GM19438 (cell line): Measurements from ENCODE around the gene DNAAF5.
"Not testable (repeated sequence)": the region's sequence is repeated elsewhere in the genome, so short reads cannot be mapped to it uniquely, and the experiment has no call there.

Experiments
- ATAC-seq: cut with Tn5 transposase; IDR thresholded peaks from one replicate; pipeline ENCODE4 v1.9.1; 2021; ENCODE audit warnings: low read depth; ENCODE audit not compliant: unreplicated experiment

DNAAF5 gene

DNA sequence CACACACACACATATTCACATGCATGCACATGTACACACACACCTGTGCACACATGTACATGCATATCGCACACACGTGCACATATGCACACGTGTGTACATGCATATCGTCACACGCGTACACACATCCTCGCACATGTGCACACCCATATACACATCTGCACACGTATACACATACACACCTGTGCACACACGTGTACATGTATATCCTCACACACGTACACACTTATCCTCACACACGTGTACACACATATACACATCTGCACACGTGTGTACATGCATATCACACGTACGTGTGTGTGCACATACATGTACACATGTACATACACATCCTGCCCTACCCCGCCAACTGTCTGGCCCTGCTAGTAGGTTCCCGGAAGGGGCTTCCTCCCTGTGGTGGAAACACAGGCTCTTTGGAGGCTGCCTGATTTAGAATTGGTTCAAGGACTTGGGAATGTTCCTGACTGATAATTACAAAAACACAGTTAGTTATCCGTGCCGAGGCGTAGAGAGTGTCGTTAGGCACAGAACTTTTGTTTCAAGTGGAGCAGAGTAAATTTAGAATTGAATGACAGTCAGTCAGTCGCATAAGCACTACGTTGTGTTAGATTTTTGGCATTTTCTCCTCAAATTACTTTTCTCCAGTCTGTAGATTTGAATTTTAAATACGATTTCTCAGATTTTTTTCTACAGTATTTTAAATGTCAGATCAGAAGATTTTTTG is 19.1 kb downstream of the DNAAF5 start:
- no peak for ATAC-seq

DNA sequence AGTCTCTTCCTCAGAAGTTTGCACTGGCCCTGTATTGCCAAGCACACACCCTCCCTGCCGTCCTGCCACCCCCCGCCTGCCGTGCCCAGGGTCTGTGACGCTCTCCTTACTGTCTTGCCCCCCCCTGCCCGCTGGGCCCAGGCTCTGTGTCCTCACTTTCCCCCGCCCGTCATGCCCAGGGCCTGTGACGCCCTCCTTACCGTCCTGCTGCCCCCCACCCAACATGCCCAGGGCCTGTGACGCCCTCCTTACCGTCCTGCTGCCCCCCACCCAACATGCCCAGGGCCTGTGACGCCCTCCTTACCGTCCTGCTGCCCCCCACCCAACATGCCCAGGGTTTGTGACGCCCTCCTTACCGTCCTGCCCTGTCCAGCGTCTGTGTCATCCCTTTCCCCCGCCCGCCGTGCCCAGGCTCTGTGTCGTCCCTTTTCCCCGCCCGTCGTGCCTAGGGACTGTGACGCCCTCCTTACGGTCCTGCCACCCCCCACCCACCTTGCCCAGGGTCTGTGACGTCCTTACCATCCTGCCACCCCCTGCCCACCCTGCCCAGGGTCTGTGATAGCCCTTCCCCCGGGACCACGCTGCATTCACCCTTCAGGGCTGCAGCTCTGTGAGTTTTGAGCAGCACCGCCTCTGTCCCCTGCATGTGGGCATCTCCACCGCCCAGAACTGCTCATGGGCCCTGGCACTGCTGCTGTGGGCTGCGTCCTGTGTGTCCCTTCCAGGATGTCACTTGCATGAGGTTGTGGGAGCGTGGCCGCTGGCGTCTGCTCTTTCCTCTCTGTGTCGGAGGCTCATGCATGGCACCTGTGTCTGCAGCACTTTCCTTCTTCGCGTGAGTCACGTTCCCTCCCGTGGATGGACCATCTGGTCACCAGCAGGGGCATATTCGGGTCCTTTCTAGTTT is 19.9 kb downstream of the DNAAF5 start:
- no peak for ATAC-seq

DNA sequence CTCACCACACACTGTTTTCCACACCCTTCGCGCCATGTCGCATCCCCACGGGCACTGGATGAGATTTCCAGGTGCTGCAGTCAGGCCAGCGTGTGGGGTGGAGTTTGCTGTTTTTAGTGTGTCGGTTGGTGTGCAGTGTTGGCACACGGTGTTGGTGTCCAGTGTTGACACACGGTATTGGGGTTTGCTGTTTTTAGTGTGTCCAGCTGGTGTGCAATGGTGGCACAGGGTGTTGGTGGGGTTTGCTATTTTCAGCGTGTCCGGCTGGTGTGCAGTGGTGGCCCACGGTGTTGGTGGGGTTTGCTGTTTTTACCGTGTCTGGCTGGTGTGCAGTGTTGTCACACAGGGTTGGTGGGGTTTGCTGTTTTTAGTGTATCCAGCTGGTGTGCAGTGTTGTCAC is 20.7 kb downstream of the DNAAF5 start:
- no peak for ATAC-seq

DNA sequence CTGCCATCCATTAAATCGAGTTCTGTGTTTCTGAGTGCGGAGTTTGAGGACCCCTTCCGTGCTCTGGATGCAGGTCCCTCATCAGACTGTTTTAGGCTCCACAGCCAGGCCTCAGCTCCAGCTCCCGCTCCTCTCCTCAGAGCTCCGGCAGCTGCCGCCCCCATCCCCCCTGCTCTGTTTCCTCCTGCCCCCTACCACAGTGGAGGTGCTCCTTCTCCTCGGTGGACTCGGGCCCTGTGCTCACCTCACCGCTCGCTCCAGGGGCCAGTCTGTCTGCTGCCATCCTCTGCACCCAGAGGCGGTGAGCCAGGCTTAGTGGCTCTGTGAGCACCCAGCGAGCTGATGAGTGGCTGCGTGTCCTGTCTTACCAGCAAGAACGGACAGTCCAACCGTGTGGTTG is 21.9 kb downstream of the DNAAF5 start:
- ATAC-seq = no peak

DNA sequence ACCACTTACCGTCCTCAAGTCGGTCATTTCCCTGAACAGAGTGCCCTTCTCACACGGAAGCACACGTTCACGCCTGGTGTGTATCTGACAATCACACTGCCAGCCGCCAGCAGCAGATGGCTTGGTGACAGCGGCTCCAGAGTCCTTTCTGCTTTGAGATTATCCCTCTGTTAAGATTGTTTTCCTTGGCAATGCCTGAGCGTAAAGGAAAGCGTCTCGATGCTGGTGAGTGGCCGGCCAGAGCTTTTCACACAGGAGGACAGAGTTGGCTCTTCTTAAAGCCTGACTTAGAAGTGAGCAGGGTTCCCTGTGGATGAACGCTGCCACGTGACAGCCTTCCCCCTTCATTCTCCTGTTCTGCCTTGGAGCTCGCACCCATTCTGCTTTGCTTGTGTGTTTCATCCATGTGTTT is 22.6 kb downstream of the DNAAF5 start:
- ATAC-seq = no peak

DNA sequence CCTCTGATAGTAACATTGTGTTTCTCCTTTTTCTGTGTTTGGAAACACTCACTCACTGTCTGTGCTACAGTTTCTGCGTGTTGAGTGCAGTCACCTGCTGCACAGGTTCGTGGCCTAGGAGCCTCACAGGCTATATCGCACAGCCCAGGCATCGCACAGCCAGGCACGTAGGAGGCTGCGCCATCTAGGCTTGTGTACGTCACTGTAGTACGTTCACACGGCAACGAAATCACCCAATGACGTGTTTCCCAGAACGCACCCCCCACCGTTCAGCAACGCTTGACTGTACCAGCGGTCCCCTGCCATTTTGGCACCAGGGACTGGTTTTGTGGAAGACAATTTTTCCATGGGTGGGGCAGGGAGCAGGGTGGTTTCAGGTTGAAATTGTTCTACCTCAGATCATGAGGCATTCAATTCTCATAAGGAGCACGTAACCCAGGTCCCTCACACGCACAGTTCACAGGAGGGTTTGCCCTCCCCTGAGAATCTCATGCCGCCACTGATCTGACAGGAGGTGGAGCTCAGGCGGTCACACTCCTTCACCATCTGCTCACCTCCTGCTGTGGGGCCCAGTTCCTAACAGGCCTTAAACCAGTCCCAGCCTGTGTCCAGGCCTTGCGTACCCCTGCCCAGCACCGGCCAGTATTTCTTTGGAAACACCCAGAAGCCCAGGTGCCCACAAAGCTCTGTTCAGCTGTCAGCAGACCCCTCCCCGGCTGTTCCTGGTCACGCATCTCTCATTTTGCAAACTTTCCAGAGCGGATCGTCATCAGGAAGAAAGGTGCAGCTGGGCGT is 23.8 kb downstream of the DNAAF5 start:
- ATAC-seq = no peak

DNA sequence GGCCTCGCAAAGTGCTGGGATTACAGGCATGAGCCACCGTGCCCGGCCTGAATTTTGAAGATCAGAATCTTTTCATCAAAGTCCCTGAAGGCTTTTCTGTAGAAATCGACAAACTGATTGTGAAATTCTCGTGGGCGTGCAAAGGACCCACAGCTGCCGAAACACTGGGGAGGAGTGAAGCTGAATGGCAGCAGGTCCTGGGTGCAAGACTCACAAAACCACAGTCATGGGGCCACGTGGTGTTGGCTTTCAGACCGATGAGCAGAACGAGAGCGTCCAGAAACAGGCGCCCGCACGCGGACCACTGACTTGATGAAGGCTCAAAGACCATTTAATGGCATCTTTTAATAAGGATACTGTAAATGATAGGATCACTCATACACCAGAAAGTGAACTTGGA is 25.3 kb downstream of the DNAAF5 start:
- no peak for ATAC-seq

DNA sequence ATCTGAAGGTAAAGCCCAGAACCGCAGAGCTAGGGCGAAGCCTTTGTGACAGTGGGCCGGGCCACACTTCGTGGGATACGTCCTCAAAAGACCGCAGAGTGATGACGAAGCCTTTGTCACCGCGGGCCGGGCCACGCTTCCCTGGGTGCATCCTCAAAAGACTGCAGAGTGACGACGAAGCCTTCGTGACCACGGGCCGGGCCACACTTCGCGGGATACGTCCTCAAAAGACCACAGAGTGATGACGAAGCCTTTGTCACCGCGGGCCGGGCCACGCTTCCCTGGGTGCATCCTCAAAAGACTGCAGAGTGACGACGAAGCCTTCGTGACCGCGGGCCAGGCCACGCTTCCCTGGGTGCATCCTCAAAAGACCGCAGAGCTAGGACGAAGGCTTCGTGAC is 25.8 kb downstream of the DNAAF5 start:
- ATAC-seq = not testable (repeated sequence)

DNA sequence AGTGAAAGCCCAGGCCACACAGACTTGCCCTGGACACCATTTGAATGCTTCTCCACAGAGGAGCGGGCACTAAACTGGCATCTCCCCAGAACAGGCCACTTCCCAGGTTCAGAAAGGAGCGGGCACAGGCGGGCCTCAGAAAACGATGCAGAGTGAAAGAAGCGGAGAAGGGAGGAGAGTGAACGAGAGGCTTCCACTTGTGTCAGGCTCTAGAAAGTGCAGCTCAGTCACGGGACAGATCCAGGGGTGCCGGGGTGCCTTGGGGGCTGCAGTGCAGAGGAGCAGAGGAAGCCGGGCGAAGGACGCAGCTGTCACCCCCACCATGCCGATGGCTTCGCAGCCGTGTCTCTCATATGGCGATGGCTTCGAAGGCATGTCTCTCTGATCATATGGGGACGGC is 26.7 kb downstream of the DNAAF5 start:
- no peak for ATAC-seq

DNA sequence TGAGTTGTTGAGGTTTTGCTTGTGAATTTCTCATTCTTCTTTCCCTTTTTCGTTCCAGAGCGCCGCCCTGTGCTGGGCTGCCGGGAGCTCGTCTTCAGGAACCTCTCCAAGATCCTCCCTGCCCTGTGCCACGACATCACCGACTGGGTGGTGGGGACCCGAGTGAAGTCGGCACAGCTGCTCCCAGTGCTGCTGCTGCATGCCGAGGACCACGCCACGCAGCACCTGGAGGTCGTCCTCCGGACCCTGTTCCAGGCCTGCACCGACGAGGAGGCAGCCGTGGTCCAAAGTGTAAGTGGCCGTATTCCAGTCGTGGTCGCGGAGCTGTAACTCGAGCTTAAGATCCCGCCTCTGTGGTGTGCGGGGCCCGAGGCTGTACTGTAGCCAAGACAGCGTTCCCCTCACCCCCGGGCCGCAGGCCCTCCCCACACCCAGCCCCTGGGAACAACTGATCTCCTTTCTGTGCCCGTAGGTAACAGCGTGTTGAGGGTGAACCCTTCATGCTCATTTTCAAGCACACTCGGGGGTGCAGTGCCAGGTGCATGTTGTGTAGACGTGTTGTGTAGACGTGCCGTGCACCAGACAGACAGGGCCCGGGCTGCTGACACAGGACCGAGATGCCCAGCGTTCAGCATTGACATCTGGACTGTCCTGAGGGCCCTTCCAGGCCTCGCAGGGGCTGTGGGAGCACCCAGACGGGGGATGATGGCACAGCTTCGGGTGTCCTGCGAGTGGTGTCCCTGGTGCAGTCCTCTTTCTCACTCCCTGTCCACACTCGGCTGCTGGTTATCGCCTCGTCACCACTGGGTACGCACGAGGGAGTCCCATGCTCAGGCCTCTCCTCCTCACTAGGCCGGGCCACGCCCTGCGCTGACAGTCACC is 28.3 kb downstream of the DNAAF5 start:
- ATAC-seq = no peak

DNA sequence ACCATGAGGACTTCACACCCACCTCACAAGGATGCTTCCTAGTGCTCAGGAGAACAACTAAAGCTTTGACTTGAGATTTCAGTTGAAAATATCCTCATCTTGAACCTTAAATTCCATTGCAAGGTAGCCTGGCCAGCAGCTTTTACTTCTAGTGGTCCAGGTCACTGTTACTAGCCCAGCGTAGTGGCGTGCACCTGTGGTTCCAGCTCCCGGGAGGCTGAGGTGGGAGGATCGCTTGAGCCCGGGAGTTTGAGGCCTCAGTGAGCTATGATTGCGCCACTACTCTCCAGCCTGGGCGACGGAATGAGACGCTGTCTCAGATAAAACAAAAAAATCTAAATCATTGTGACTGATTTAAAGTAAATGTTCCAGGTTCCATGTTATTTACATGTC is 28.9 kb downstream of the DNAAF5 start:
- no peak for ATAC-seq

DNA sequence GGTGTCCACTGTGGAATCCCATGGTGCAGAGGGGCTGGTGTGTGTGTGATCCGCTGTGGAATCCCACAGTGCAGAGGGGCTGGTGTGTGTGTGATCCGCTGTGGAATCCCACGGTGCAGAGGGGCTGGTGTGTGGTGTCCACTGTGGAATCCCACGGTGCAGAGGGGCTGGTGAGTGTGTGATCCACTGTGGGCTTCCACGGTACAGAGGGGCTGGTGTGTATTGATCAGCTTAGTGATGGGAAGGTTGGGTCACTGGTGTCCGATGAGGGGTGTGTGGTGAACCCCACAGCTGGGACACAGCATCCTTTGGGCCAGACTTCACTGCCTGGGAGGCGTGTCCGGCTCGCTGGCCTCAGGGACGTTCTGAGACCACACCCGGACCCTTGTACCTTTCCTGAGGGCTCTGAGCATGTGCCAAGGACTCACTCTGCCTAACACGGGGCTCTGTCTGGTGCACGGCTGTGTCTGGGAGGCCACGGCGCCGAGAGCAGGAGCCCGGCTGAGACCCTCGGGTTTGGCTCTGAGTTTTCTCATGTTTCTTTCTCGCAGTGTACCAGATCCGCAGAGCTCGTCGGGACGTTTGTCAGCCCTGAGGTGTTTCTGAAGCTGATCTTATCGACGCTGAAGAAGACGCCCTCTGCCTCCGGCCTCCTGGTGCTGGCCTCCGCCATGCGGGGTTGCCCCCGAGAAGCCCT is 29.9 kb downstream of the DNAAF5 start:
- no peak for ATAC-seq

DNA sequence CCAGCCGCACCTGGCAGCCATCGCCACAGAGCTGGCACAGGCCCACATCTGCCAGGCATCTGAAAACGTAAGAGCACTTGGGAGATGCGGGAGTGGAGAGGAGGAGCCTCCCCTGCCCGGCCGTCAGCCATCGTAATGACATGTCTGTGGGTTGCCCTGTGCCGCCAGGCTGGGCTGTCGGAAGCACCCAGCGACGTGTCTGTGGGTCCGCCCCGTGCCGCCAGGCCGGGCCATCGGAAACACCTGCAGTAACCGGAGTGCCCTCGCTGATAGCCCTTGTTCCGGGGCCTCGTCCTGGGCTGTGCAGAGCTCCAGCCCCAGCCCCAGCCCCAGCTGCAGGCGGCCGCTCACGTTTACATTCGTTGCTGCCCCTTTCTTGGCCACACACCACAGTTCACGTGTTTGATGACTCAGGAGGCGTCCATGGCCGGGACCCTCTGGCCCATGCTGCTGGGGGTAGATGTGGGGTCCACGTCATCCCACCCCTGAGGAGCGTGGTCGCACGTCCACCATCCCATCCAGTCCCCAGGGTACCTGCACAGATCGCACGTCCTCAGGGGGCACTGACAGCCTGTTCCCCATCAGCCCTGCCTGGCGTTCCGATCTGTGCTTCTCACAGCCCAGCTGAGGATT is 30.5 kb downstream of the DNAAF5 start:
- no peak for ATAC-seq

DNA sequence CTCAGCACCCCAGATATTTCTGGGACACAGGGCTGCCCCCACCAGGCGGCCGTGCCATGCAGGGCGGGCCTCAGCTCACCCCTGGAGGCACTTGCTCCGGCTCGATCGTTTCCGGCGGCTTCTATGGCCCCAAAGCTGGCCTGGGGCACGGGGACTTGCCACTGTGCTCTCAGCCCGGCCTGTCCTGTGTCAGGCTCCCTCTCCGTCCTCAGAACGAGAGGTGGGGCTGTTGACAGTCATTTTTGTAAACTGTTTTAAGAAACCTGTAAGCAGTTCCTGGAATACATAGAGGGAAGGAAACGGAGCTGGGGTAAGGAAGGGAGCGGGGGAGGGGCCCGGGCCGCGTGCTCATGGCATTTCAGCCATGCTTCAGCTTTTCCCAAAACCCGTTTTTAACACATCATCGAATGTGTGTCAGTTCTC is 31.3 kb downstream of the DNAAF5 start:
- no peak for ATAC-seq

DNA sequence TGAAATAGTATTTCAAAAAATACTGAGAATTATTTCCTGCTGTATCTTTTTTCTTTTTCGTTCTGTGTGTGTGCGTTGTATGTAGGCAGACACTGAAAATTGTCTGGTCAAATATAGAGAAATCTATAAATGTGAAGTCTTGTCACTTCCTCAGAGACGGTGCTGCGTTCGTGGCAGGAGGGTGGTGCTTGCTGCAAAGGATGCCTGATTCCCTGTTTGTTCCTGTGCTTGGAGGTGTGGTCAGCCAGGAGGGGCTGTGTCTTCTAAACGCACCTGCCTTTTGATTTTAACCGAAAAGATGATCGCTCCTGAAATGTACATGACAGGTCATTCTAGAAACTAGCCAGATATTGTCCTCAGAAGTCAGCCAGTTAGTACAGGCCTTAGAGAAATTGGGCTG is 33.1 kb downstream of the DNAAF5 start:
- ATAC-seq = no peak

DNA sequence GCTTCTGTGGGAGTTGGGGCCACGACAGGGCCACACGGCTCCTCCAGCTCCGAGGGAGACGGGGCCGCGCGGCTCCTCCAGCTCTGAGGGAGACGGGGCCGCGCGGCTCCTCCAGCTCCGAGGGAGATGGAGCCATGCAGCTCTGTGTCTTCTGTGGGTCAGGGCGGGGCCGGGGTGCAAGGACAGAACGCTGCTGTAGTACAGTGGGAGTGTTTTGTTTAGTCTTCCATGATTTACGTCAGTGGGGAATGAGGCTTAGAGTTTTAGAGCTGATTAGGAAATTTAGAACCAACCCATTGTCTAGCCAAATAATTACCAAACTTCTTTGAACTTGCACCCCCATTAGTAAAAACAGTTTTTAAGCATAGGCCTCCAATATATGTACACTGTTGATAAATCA is 33.5 kb downstream of the DNAAF5 start:
- ATAC-seq = no peak

DNA sequence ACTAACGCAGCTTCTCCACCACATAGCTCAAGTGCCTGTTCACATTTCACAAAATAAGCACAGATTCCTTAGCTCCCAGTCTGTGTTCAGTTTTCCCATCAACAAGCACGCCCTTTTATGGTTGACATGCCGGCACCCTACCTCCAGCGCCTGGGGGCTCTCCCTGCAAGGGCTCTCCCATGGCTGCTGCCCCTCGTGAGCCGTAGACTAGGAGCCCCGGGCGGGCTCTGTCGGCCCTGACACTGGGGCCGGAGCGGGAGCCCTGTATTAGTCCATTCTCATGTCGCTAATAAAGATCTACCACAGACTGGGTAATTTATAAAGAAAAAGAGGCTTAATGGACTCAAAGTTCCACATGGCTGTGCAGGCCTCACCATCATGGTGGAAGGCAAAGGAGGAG is 34.6 kb downstream of the DNAAF5 start:
- no peak for ATAC-seq

DNA sequence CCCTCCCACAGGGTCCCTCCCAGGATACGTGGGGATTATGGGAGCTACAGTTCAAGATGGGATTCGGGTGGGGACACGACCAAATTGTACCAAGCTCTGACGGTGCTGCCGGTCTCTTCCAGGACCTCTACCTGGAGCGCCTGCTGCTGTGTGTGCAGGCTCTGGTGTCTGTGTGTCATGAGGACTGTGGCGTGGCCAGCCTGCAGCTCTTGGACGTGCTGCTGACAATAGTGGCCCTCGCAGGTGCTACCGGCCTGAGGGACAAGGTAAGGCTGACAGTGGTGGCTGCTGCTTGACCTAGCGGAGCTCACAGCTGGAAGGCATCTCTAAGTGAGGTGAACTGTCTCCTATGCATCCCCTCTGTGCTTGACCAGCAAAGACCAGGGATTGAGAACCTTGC is 35.1 kb downstream of the DNAAF5 start:
- ATAC-seq = no peak

DNA sequence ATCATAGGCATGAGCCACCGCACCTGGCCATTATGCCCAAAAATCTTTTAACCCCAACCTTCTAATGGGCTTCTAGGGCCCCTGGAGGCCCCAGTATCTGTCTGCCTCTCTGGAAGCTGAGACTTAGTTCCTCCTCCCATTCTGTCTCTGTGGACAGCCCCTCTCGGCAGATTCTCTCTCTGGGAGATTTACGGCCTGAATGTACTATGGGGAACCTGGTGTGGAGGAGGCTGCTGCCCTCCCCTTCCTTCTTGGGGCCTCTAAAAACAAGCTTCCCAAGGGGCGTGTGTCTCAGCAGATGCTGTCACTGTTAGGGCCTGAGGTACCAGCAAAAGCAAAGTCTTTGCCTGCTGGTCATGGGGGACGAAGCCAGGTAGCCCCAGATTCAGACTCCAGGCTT is 36.4 kb downstream of the DNAAF5 start:
- ATAC-seq = no peak
